Keratinocyte (primary cell): ENCODE measurements around the gene BTBD6. TPM values are rescaled to one million over a fixed set of nuclear protein-coding genes. Genes with fewer than 3 reads are reported as not detected.
A peak's percentile ranks its signal among the peaks of the same experiment; 100 is the strongest.

Experiments used
- DNase-seq: peaks from one replicate; pipeline ENCODE4 v3.0.0-alpha.2; 2011; ENCODE audit warnings: low read depth, missing footprints, low spot score
- FAIRE-seq: peaks from 2 replicates; lab custom pipeline; 2011; peaks lifted over from hg19 to GRCh38; lab: Jason Lieb, UNC
- H2AFZ ChIP-seq: 2 replicates; pipeline ENCODE4 v1.6.0; 2012; ENCODE audit warnings: low read length, control low read depth, inconsistent platforms; ENCODE audit not compliant: control insufficient read depth
- H3K27ac ChIP-seq: 2 replicates; pipeline ENCODE4 v1.5.1; 2011; ENCODE audit warnings: low read length; ENCODE audit not compliant: control insufficient read depth, insufficient read depth
- H3K27me3 ChIP-seq: 3 replicates; pipeline ENCODE4 v1.6.0; 2011; ENCODE audit warnings: low read length; ENCODE audit not compliant: control insufficient read depth, insufficient read depth; ENCODE audit errors: extremely low read depth
- H3K36me3 ChIP-seq, 2 experiments: 2 replicates in 1 of 2; 3 replicates in 1 of 2; pipeline ENCODE4 v1.5.1; 2011; ENCODE audit warnings: low read length in 2 of 2, mild to moderate bottlenecking in 1 of 2; ENCODE audit not compliant: control insufficient read depth in 2 of 2, insufficient read depth in 2 of 2; ENCODE audit errors: extremely low read depth in 1 of 2
- H3K4me1 ChIP-seq: 3 replicates; pipeline ENCODE4 v1.5.1; 2011; ENCODE audit warnings: low read length; ENCODE audit not compliant: control insufficient read depth, insufficient read depth; ENCODE audit errors: extremely low read depth
- H3K4me2 ChIP-seq: 3 replicates; pipeline ENCODE4 v1.6.0; 2011; ENCODE audit warnings: low read depth, low read length; ENCODE audit not compliant: control insufficient read depth, insufficient read depth; ENCODE audit errors: extremely low read depth
- H3K4me3 ChIP-seq, 3 experiments: fragments of 200-600 bp in 1 of 3; sonication (generic) in 1 of 3; 2 replicates in 2 of 3; 3 replicates in 1 of 3; pipeline ENCODE4 v1.5.1; 2011 to 2016; ENCODE audit warnings: low read length in 3 of 3, mild to moderate bottlenecking in 3 of 3, control low read depth in 2 of 3, inconsistent platforms in 1 of 3, low read depth in 1 of 3, mixed read lengths in 1 of 3, mixed run types in 1 of 3, moderate library complexity in 1 of 3; ENCODE audit not compliant: control insufficient read depth in 2 of 3, insufficient read depth in 2 of 3; ENCODE audit errors: extremely low read depth in 1 of 3
- H3K79me2 ChIP-seq: 2 replicates; pipeline ENCODE4 v1.6.0; 2012; ENCODE audit warnings: low read length; ENCODE audit not compliant: control insufficient read depth, insufficient read depth
- H3K9ac ChIP-seq: 3 replicates; pipeline ENCODE4 v1.6.0; 2011; ENCODE audit warnings: low read length; ENCODE audit not compliant: control insufficient read depth, insufficient read depth; ENCODE audit errors: extremely low read depth
- H3K9me1 ChIP-seq: 3 replicates; pipeline ENCODE4 v1.6.0; 2011; ENCODE audit warnings: low read length; ENCODE audit not compliant: control insufficient read depth, insufficient read depth; ENCODE audit errors: extremely low read depth
- H3K9me3 ChIP-seq: 2 replicates; pipeline ENCODE4 v1.5.1; 2012; ENCODE audit warnings: low read depth, low read length; ENCODE audit not compliant: control insufficient read depth
- H4K20me1 ChIP-seq: 3 replicates; pipeline ENCODE4 v1.6.0; 2011; ENCODE audit warnings: low read length; ENCODE audit not compliant: control insufficient read depth, insufficient read depth; ENCODE audit errors: extremely low read depth
- CTCF ChIP-seq, 3 experiments: IDR thresholded peaks in 1 of 3; conservative IDR thresholded peaks in 1 of 3; optimal IDR thresholded peaks in 1 of 3; 2 replicates in 2 of 3; 3 replicates in 1 of 3; pipeline versions ENCODE3 to v1.5.1; 2011; ENCODE audit warnings: low read length in 3 of 3, mild to moderate bottlenecking in 3 of 3, moderate library complexity in 2 of 3, control low read depth in 1 of 3, inconsistent platforms in 1 of 3; ENCODE audit not compliant: insufficient read depth in 2 of 3; ENCODE audit errors: extremely low read depth in 1 of 3
- EZH2 ChIP-seq: IDR thresholded peaks from one replicate; pipeline ENCODE4 v1.6.1; 2012; ENCODE audit warnings: inconsistent platforms, mild to moderate bottlenecking, low read length, moderate library complexity
- dilution Hi-C: fragments of 300-500 bp; cut with MboI; formaldehyde crosslinking; loops from one replicate; pipeline ENCODE4 v1.7.0; 2020; ENCODE audit warnings: low sequenced_read_pairs; ENCODE audit not compliant: extremely low pct_ligation_motif_present
- polyA plus RNA-seq, 5 experiments: library from polyadenylated mRNA; depleted of rRNA in 3 of 5; stranded (reverse) in 3 of 5; stranded (forward) in 1 of 5; unstranded in 1 of 5; fragments of >200 nt; gene quantifications; 1 replicate in 1 of 5; 2 replicates in 3 of 5; 3 replicates in 1 of 5; pipeline versions ENCODE4 v1.2.1 to v1.2.3, GENCODE V29; 2011 to 2012; ENCODE audit warnings: missing spikeins in 2 of 5, low read depth in 1 of 5, low replicate concordance in 1 of 5

The BTBD6 gene
- polyA plus RNA-seq, 1 donor (not counting 4 experiments of a cell fraction or from before 2014, with no cell fraction given) = 22.2 TPM

GRCh38 chr14:105204931-105205672 is 43.2 kb upstream of the BTBD6 start:
- Histone ChIP-seq H3K36me3 (peaks cover 0 to 3% of the 10 kb centered on the region in 2 experiments), H3K9me1 (no peaks in the 10 kb centered on the region), H3K79me2 (no peaks in the 10 kb centered on the region), H3K9ac (no peak overlapping the region), H3K9me3 (no peaks in the 10 kb centered on the region), H3K27ac (no peak overlapping the region), H2AFZ (no peak overlapping the region), H3K27me3 (no peaks in the 10 kb centered on the region), H3K4me2 (peak overlapping the region; percentile 35), H3K4me1 (peaks cover 11% of the 10 kb centered on the region), H4K20me1 (no peaks in the 10 kb centered on the region), H3K4me3 (no peak overlapping the region)
- FAIRE-seq (no peak), DNase-seq (no peak)
- TF ChIP-seq CTCF (optimal IDR thresholded peaks at IDR 0.05 in 1 of 3, IDR thresholded peaks at IDR 0.05 in 1 of 3, conservative IDR thresholded peaks at IDR 0.05 in 1 of 3; ENCODE audit: extremely low read depth in 1 of 3, insufficient read depth in 2 of 3, low read length in 3 of 3) (no peak), EZH2 (no peak)
- dilution Hi-C loops = no loop called here

- H3K4me2 ChIP-seq = no peak overlapping the region
- H3K79me2 ChIP-seq = no peaks in the 10 kb centered on the region
- H3K4me3 ChIP-seq = no peak overlapping the region
- FAIRE-seq (no peak), DNase-seq (no peak)
- H3K9me1 ChIP-seq = no peaks in the 10 kb centered on the region
- H3K36me3 ChIP-seq = peaks cover 0 to 3% of the 10 kb centered on the region in 2 experiments
- H4K20me1 ChIP-seq = no peaks in the 10 kb centered on the region
- H3K9ac ChIP-seq = no peak overlapping the region
- no peak overlapping the region for H2AFZ ChIP-seq
- no peaks in the 10 kb centered on the region for H3K27me3 ChIP-seq
- TF ChIP-seq CTCF (optimal IDR thresholded peaks at IDR 0.05 in 1 of 3, IDR thresholded peaks at IDR 0.05 in 1 of 3, conservative IDR thresholded peaks at IDR 0.05 in 1 of 3; ENCODE audit: extremely low read depth in 1 of 3, insufficient read depth in 2 of 3, low read length in 3 of 3) (no peak), EZH2 (no peak)
- H3K4me1 ChIP-seq = peaks cover 11% of the 10 kb centered on the region
- H3K9me3 ChIP-seq = no peaks in the 10 kb centered on the region
- H3K27ac ChIP-seq = no peak overlapping the region
- dilution Hi-C loops = no loop called here
Observed at GRCh38 chr14:105205673-105206208, 42.6 kb upstream of the BTBD6 start.
